KOPT-K1 (cell line): ENCODE measurements around the gene CENPP.

Experiments
- H3K27ac ChIP-seq: fragments of 200-600 bp; sonication (generic); 2 replicates; pipeline ENCODE4 v1.5.1; 2016; ENCODE audit warnings: antibody characterized with exemption, mild to moderate bottlenecking, low read depth, low read length; ENCODE audit not compliant: poor library complexity, severe bottlenecking
- H3K36me3 ChIP-seq: fragments of 200-600 bp; sonication (generic); 2 replicates; pipeline ENCODE4 v1.5.1; 2017; ENCODE audit warnings: antibody characterized with exemption, mild to moderate bottlenecking, low read length, moderate library complexity; ENCODE audit not compliant: insufficient read depth
- H3K9me3 ChIP-seq: fragments of 200-600 bp; sonication (generic); 2 replicates; pipeline ENCODE4 v1.5.1; 2017; ENCODE audit warnings: antibody characterized with exemption, low read length, mild to moderate bottlenecking; ENCODE audit not compliant: insufficient read depth, poor library complexity, severe bottlenecking

The CENPP gene

DNA sequence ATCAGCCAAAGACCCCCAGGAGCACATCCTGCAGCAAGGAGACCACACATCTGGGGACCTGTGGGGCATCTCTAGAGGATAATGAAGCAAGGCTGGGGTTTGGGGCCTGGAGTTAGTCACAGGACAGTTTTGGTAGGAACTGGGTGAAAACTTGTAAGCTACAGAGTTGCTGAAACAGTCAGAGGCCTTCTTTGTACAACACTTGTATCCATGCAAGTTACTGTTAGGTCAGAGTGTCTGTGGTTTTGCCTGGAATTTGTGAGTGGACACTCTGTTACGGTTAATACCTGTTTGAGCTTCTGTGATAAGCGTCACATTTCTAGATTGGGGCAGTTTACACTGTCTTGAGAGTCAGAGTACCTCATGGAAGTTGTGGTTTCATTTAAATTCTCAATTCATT lies 179.1 kb downstream of the CENPP start:
- Histone ChIP-seq H3K36me3 (no peaks in the 10 kb centered on the region), H3K9me3 (no peaks in the 10 kb centered on the region), H3K27ac (no peak overlapping the region)

DNA sequence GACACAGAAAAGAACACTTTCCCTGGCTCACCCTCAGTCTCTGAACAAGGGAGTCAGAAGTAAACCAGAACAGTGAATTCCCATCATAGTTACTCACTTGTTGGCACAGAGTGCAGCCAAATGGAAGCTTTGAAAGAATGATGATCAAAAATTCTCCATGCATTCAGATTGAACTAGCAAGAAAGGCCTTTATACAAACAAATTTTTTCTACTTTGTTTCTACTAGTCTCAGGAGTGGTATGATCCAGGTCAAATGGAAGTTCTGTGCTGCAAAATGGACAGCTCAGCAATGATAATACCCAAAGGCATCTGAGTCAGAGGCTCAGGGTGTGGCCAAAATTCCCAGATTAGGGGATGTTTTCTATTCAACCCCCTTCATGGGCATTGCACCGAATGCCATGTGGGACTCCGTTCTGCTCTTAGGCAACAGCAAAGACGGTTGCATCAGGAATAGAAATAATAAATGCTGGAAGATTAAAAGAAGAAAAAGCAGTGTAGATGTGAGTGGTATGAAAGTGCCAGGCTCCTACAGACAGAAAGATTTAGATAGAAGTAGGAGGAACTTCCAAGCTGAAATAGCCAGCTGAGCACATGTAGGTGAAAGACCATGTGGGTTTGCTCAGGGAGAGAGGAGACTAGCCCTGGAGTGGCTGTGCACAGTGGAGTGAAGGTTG lies 180.6 kb downstream of the CENPP start:
- H3K36me3 ChIP-seq: no peaks in the 10 kb centered on the region
- H3K27ac ChIP-seq: no peak overlapping the region

DNA sequence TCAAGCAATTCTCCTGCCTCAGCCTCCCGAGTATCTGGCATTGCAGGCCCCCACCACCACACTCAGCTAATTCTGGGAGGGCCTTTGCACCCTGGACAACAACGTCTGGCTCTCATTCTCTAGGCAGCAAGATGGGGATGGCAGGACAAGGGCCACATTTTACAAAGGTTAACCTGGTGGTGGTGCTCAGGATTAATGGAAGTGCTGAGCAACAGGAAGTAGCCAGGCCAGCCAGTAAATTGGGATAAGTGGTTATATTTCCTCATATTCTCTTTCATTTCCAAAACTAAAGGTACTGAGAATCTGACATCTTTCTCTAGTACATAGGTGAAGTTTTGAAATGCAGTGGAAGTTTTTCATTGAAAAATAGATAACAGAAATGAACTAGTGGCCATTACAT lies 181.3 kb downstream of the CENPP start:
- Histone ChIP-seq H3K36me3 (no peaks in the 10 kb centered on the region), H3K27ac (no peak overlapping the region), H3K9me3 (no peaks in the 10 kb centered on the region)

More for the DNA sequence above, 180.6 kb downstream of the CENPP start:
- no peaks in the 10 kb centered on the region for H3K9me3 ChIP-seq

DNA sequence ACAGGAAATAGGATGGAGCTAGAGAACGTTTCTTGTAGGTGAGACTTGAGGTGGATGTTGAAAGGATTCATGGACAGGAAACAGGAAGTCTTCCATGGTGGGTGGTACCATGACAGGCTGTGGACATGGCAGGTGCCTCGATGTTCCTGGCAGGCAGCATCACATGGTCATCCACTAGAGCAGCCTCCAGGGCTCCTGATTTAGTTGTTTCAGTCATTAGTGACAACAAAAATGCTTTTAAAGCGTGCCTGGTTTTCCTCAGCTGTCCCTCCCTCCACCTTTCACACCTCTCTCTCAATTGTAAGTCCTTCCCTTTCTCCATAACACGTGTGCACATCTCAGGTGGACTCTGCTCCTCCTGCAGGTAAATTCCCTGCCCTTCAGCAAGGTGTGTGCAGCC lies 181.7 kb downstream of the CENPP start:
- no peak overlapping the region for H3K27ac ChIP-seq
- H3K36me3 ChIP-seq: no peaks in the 10 kb centered on the region
- H3K9me3 ChIP-seq: no peaks in the 10 kb centered on the region

DNA sequence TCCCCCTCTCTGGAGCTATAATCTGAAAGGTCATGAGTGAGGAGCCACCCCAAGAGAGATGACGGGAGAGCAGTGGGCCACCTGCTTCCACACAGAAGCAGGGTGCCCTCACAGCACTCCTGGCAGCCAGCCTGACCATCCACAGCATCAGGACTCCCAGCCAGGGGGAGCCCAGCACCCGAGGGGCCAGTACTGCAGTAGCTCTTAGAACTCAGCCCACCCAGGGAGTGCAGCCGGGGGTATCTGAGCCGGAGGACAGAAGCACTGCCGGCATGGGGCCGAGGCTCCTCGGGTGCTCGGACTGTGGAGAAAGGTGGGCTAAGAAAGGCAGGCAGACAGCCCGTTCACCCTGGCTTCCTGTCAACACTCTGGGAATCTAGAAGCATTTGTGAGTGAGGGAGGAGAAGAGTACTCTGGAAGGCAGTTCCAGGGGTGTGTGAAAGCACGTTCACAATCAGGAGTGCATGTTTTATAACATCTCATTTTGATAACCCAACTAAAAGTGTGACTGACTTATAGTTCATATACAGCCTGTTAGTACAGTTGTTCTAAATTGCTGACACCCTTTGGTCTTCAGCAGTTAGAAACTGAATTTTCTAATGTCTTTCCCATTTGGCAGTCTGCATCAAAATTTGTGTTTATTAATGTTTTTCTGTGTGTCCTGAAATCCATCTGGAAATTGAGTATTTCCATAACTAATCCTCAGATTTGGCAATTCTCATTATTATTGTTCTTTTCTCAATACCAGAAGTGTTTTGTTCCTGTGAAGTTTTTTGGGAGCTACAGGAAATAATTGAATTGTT lies 182.5 kb downstream of the CENPP start:
- no peak overlapping the region for H3K27ac ChIP-seq
- H3K36me3 ChIP-seq: no peaks in the 10 kb centered on the region
- H3K9me3 ChIP-seq: no peaks in the 10 kb centered on the region

DNA sequence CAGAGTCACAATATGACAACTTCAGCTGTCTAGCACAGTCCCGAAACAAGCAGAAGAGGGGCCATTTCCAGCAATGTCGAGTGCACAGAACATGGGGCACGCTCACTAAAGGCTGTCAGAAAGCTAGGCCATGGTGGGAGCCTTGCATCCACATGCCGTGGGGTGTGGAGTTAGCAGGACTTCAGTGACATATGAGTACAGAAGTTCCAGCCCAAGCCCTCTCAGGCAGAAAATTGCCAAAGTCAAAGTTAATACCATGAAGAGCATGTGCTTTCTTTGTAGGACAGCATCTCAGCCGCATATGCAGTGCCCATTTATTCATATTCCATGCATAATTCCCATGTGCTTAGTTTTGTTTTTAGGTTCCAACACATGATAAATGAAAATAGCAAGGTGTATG lies 183.3 kb downstream of the CENPP start:
- Histone ChIP-seq H3K27ac (no peak overlapping the region), H3K9me3 (no peaks in the 10 kb centered on the region)

DNA sequence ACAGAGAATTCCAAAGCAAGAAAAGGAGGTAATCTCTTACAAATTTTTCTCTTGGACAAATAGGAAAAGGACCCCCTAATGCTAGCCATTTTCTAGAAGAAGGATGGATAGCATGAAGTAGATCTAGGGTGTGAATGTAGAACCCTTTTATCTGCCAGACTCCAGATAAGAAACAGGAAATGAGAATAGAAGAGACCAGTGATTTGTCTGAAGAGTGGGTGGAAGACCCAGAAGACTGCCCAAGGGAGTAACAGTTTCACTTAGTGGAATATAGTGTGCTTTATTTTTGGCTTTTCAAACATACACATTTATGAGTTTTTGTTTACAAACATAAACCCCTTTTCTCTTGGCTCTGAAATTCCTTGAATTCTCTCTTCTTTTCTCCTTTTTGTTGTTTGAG lies 185.0 kb downstream of the CENPP start:
- Histone ChIP-seq H3K36me3 (no peaks in the 10 kb centered on the region), H3K27ac (no peak overlapping the region), H3K9me3 (no peaks in the 10 kb centered on the region)

More for the DNA sequence above, 183.3 kb downstream of the CENPP start:
- H3K36me3 ChIP-seq: no peaks in the 10 kb centered on the region

DNA sequence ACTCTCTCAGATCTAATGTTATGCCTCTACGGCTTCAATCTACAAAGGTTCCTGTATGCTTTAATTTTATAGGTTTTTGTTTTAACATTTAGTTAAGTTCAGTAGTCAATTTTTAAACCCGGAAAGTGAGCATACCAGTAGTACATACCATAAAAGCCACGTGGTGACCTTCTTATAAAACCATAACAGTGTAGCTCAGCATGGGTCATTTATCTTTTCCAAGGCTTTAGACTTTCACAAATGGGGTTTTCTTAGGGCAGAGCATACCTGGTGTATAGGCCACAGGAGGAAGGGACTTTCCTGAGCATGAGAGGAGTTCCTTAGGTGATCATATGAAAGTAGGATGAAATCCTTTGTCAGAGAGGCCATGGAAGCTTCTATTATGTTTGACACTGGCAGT lies 186.9 kb downstream of the CENPP start:
- Histone ChIP-seq H3K36me3 (no peaks in the 10 kb centered on the region), H3K27ac (no peak overlapping the region), H3K9me3 (no peaks in the 10 kb centered on the region)

DNA sequence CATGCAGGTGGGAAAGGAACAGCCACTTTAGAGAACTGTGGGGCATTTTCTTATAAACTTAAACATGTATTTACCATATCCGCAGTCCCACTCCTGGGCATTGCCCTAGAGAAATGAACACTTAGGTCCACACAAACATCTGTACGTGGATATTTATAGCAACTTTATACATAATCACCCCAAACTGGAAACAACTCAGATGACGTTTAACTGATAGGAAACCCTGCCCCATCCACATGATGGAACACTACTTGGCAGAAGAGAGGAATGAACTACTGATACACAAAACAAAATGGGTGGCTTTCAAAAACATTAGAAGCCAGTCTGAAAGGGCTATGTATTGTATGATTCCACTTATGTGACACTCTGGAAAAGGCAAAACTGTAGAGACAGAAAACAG lies 187.6 kb downstream of the CENPP start:
- no peaks in the 10 kb centered on the region for H3K9me3 ChIP-seq
- H3K27ac ChIP-seq: no peak overlapping the region
- no peaks in the 10 kb centered on the region for H3K36me3 ChIP-seq

DNA sequence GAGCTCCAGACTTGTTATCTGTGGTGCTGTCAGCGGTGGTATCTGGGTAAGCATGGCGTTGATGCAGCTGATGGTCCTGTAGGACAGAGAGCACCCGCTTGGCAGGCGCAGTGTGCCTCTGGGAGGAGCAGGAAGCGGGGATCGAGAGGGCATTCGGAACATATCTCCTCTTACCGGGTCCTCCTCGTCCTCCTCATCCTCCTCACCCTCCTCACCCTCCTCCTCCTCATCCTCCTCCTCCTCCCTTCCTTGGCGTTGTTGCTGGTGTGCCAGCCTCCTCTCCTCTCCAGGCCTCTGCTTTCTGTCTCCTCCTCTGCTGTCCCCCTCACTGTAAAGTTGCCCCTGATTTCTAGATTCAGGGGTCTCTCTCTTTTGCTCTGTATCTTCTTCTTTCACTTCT lies 188.9 kb downstream of the CENPP start:
- Histone ChIP-seq H3K27ac (no peak overlapping the region), H3K9me3 (no peaks in the 10 kb centered on the region), H3K36me3 (no peaks in the 10 kb centered on the region)

DNA sequence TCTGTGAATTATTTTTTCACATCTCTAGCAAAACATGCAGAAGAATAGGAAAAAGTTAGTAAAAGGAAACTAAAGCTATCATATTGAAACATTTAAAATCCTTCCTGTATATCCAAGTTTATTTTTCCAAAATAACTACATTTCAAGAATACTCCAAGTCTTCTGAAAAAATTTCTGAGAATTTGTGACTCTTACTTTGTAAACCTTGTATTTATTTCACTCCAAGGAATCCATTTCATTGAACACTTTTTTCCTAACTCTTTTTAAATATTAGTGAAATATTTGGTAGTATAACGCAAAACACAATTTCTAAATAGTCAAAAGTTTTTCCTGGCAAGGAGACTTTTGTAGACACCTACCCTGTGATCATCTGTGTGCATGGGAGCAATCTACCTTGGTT lies 190.8 kb downstream of the CENPP start:
- H3K9me3 ChIP-seq: no peaks in the 10 kb centered on the region
- no peak overlapping the region for H3K27ac ChIP-seq
- H3K36me3 ChIP-seq: no peaks in the 10 kb centered on the region

DNA sequence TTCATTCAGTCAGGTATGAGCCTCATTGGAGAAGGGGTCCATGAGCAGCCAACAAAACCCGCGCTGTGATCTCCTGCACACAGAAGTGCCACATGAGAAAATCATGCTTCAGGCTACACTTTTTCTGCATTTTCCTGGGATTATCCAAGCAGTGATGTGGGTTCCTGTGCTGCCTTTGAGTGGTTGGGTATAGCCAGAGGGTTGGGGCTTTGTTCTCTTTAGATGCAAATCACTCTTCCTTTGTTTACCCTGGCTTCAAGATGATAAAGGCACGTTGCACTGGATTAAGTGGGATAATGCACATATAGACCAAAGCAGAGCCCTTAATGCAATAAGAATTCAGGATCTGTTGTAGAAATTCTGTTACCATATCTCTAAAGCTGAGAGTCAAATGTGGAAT lies 191.3 kb downstream of the CENPP start:
- H3K9me3 ChIP-seq: no peaks in the 10 kb centered on the region
- no peaks in the 10 kb centered on the region for H3K36me3 ChIP-seq
- no peak overlapping the region for H3K27ac ChIP-seq

DNA sequence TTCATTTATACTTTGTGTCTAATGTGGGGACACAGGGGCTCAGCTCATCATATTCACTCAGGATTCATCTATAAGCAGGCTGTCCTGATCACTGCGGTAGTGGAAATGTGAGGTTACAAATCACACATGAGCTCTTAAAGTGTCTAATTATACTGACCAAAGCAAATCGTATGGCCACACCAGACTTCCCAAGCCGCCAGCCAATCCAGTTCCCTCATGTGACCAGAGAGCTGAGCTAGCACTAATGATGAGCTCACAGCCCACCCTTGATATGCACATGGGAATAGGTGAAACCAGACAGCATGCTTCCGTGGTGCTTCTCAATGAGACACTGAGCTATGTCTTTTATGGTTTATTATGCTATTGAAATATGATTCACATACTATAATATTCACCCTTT lies 192.4 kb downstream of the CENPP start:
- no peaks in the 10 kb centered on the region for H3K9me3 ChIP-seq
- H3K27ac ChIP-seq: no peak overlapping the region
- H3K36me3 ChIP-seq: no peaks in the 10 kb centered on the region

DNA sequence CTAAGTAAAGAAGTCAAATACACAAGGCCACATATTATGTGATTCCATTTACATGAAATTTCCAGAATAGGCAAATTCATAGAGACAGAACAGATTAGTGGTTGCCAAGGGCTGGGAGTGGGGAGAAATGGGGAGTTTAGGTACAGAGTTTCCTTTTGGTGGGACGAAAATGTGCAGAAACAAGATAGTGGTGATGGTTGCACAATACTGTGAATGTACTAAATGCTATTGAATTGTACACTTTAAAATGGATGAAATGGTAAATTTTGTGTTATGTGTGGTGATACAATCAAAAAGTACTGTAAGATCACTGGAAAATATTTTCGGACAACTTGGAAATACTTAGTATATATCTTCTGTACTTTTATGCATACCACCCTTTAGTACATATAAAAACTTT lies 195.1 kb downstream of the CENPP start:
- Histone ChIP-seq H3K9me3 (no peaks in the 10 kb centered on the region), H3K27ac (no peak overlapping the region), H3K36me3 (no peaks in the 10 kb centered on the region)

DNA sequence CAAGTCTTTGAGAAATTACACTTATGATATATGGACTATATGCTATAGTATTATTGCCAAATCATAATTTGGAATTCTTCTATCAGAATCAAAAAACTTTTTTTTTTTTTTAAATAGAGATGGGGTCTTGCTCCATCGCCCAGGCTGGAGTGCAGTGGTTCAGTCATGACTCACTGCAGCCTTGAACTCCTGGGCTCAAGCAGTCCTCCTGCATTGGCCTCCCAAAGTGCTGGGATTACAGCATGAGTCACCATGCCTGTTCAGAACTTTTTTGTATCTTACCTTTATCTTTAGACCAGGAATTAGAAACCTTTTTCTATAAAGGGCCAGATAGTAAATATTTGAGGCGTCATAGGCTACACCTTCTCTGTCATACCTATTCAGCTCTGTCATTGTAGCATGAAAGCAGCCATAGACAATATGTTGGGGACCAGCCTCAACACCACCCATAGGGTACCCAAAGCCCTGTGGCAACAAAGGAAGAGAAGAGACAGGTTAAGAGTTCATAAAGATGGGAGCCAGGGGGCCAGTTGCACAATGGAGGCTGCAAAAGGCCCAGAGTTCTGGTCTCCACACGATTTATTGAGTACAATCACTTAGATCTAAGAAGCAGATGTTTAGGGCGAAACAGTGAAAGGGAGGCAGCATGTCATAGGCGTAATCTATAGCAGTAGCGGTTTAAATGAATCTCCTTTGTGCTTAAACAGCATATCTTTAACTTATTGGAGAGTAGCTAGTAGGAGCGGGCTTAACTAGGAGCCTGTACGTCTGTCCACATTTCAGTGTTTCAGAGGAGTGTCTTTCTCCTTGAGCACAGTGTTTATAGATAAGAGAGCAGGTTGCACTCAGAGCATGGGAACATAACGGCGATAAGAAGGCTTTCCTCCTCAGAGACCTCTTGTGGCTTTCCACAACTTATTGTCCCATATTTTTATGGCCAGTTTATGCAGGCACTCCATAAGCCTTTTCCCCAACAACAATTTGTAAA lies 197.5 kb downstream of the CENPP start:
- Histone ChIP-seq H3K27ac (no peak overlapping the region), H3K9me3 (no peaks in the 10 kb centered on the region)

More for the DNA sequence above, 197.5 kb downstream of the CENPP start:
- H3K36me3 ChIP-seq: no peaks in the 10 kb centered on the region
